HG03521 (cell line): ENCODE measurements around the gene CABLES2.
"Not testable (repeated sequence)": the region's sequence is repeated elsewhere in the genome, so short reads cannot be mapped to it uniquely, and the experiment has no call there.

Experiments
- ATAC-seq: cut with Tn5 transposase; IDR thresholded peaks from one replicate; pipeline ENCODE4 v1.9.1; 2021; ENCODE audit warnings: mild to moderate bottlenecking, moderate library complexity; ENCODE audit not compliant: unreplicated experiment

Gene CABLES2

GRCh38 chr20:62437496-62437895, 30.4 kb upstream of the CABLES2 start:
- ATAC-seq, result no peak

- ATAC-seq, result no peak
Observed at GRCh38 chr20:62436692-62437091, 29.6 kb upstream of the CABLES2 start.

GRCh38 chr20:62433658-62434497, 26.8 kb upstream of the CABLES2 start:
- no peak for ATAC-seq

GRCh38 chr20:62430866-62431447, 23.9 kb upstream of the CABLES2 start:
- ATAC-seq, result no peak

GRCh38 chr20:62430311-62430853, 23.3 kb upstream of the CABLES2 start:
- ATAC-seq, result no peak

- no peak for ATAC-seq
Observed at GRCh38 chr20:62429455-62430310, 22.6 kb upstream of the CABLES2 start.

GRCh38 chr20:62428396-62429295, 21.6 kb upstream of the CABLES2 start:
- ATAC-seq, result no peak

- ATAC-seq, result no peak
Observed at GRCh38 chr20:62428002-62428372, 20.9 kb upstream of the CABLES2 start.

GRCh38 chr20:62427172-62428001, 20.3 kb upstream of the CABLES2 start, which contains the start of gene RBBP8NL:
RBBP8NL (minus strand) TSS chr20:62427539; CDS start chr20:62419647, 7,892 bp downstream.
- no peak for ATAC-seq

- ATAC-seq, result no peak
Observed at GRCh38 chr20:62426699-62427131, 19.6 kb upstream of the CABLES2 start.

GRCh38 chr20:62426059-62426348, 18.9 kb upstream of the CABLES2 start:
- not testable (repeated sequence) for ATAC-seq

- no peak for ATAC-seq
Observed at GRCh38 chr20:62425281-62426058, 18.4 kb upstream of the CABLES2 start.

- ATAC-seq, result no peak
Observed at GRCh38 chr20:62424249-62425107, 17.4 kb upstream of the CABLES2 start.

- no peak for ATAC-seq
Observed at GRCh38 chr20:62423326-62423706, 16.2 kb upstream of the CABLES2 start.

GRCh38 chr20:62422636-62423325, 15.7 kb upstream of the CABLES2 start:
- ATAC-seq, result no peak

GRCh38 chr20:62421716-62421990, 14.6 kb upstream of the CABLES2 start:
- no peak for ATAC-seq
